H9 (cell line): ENCODE results near the gene PRUNE1. TPM values are rescaled to one million over a fixed set of nuclear protein-coding genes. Genes with fewer than 3 reads are reported as not detected.

ENCODE experiments used
- DNase-seq: peaks from one replicate; pipeline ENCODE4 v3.0.0-alpha.2; 2017
- H2AFZ ChIP-seq: one replicate; pipeline ENCODE4 v1.6.1; 2013; ENCODE audit warnings: mild to moderate bottlenecking, low read length, control low read depth, moderate library complexity
- H2AK5ac ChIP-seq: 2 replicates; pipeline ENCODE4 v1.6.1; 2013; ENCODE audit warnings: low read length, control low read depth, mixed read lengths; ENCODE audit not compliant: insufficient read length
- H2BK120ac ChIP-seq: one replicate; pipeline ENCODE4 v1.6.1; 2013; ENCODE audit warnings: low read depth, mild to moderate bottlenecking, low read length, control low read depth, inconsistent platforms; ENCODE audit not compliant: poor library complexity, severe bottlenecking
- H2BK12ac ChIP-seq: 2 replicates; pipeline ENCODE4 v1.6.1; 2013; ENCODE audit warnings: low read length, control low read depth, mixed read lengths, low read depth; ENCODE audit not compliant: insufficient read length
- H2BK15ac ChIP-seq: 2 replicates; pipeline ENCODE4 v1.6.1; 2013; ENCODE audit warnings: low read depth, low read length, control low read depth
- H2BK20ac ChIP-seq: one replicate; pipeline ENCODE4 v1.6.1; 2013; ENCODE audit warnings: low read depth, mild to moderate bottlenecking, low read length, control low read depth, inconsistent platforms; ENCODE audit not compliant: poor library complexity, severe bottlenecking
- H2BK5ac ChIP-seq: 2 replicates; pipeline ENCODE4 v1.6.1; 2013; ENCODE audit warnings: low read length, control low read depth, mixed read lengths; ENCODE audit not compliant: insufficient read length
- H3K14ac ChIP-seq: 2 replicates; pipeline ENCODE4 v1.6.1; 2013; ENCODE audit warnings: low read length, control low read depth; ENCODE audit not compliant: insufficient read depth
- H3K18ac ChIP-seq: 2 replicates; pipeline ENCODE4 v1.6.1; 2013; ENCODE audit warnings: low read depth, mild to moderate bottlenecking, mixed read lengths, low read length, control low read depth; ENCODE audit not compliant: insufficient read length
- H3K23ac ChIP-seq: 2 replicates; pipeline ENCODE4 v1.6.1; 2013; ENCODE audit warnings: low read length, control low read depth, mixed read lengths, low read depth; ENCODE audit not compliant: insufficient read length
- H3K23me2 ChIP-seq: 2 replicates; pipeline ENCODE4 v1.6.1; 2013; ENCODE audit warnings: low read depth, mild to moderate bottlenecking, mixed read lengths, low read length, control low read depth; ENCODE audit not compliant: insufficient read length, poor library complexity, severe bottlenecking
- H3K27ac ChIP-seq: 2 replicates; pipeline ENCODE4 v1.5.1; 2013; ENCODE audit warnings: low read length, control low read depth, mixed read lengths, low read depth; ENCODE audit not compliant: insufficient read length
- H3K27me3 ChIP-seq: 2 replicates; pipeline ENCODE4 v1.6.1; 2013; ENCODE audit warnings: low read length, control low read depth, inconsistent platforms; ENCODE audit not compliant: insufficient read depth
- H3K4ac ChIP-seq: 2 replicates; pipeline ENCODE4 v1.6.1; 2013; ENCODE audit warnings: low read depth, mild to moderate bottlenecking, control low read depth, inconsistent platforms, low read length, moderate library complexity
- H3K4me1 ChIP-seq: 2 replicates; pipeline ENCODE4 v1.6.1; 2013; ENCODE audit warnings: low read length, control low read depth, inconsistent platforms; ENCODE audit not compliant: insufficient read depth
- H3K4me2 ChIP-seq: 2 replicates; pipeline ENCODE4 v1.6.1; 2013; ENCODE audit warnings: low read length, control low read depth, mixed read lengths; ENCODE audit not compliant: insufficient read length, insufficient read depth
- H3K56ac ChIP-seq: 2 replicates; pipeline ENCODE4 v1.6.1; 2013; ENCODE audit warnings: low read depth, mild to moderate bottlenecking, mixed read lengths, low read length, control low read depth; ENCODE audit not compliant: insufficient read length
- H3K79me1 ChIP-seq: 2 replicates; pipeline ENCODE4 v1.6.1; 2013; ENCODE audit warnings: low read depth, mild to moderate bottlenecking, moderate library complexity, low read length, control low read depth, inconsistent platforms; ENCODE audit not compliant: insufficient read depth, poor library complexity, severe bottlenecking
- H3K79me2 ChIP-seq: 2 replicates; pipeline ENCODE4 v1.6.1; 2013; ENCODE audit warnings: low read length, control low read depth, inconsistent platforms; ENCODE audit not compliant: insufficient read depth
- H3K9ac ChIP-seq: 2 replicates; pipeline ENCODE4 v1.6.1; 2013; ENCODE audit warnings: low read length, control low read depth, mixed read lengths; ENCODE audit not compliant: insufficient read length; ENCODE audit errors: extremely low read depth
- H3K9me3 ChIP-seq: one replicate; pipeline ENCODE4 v1.6.1; 2013; ENCODE audit warnings: low read depth, low read length, inconsistent platforms; ENCODE audit not compliant: control insufficient read depth
- H3T11ph ChIP-seq: one replicate; pipeline ENCODE4 v1.6.1; 2013; ENCODE audit warnings: mild to moderate bottlenecking, low read length, control low read depth, inconsistent platforms
- H4K20me1 ChIP-seq: one replicate; pipeline ENCODE4 v1.6.1; 2013; ENCODE audit not compliant: control insufficient read depth, insufficient read length, insufficient read depth
- H4K5ac ChIP-seq: 2 replicates; pipeline ENCODE4 v1.6.1; 2013; ENCODE audit warnings: low read depth, mild to moderate bottlenecking, mixed read lengths, low read length, control low read depth; ENCODE audit not compliant: insufficient read length
- H4K8ac ChIP-seq: replicated peaks from 2 replicates; pipeline ENCODE4 v1.6.1; 2013; ENCODE audit warnings: low read length, control low read depth, mixed read lengths, low read depth; ENCODE audit not compliant: insufficient read length
- H4K91ac ChIP-seq: 2 replicates; pipeline ENCODE4 v1.6.1; 2013; ENCODE audit warnings: low read depth, mild to moderate bottlenecking, moderate library complexity, mixed read lengths, low read length, control low read depth; ENCODE audit not compliant: insufficient read length
- H3K27ac Mint-ChIP-seq, 3 experiments: 2 replicates in 2 of 3; 3 replicates in 1 of 3; pipeline ENCODE4 v1.8.0; 2020 to 2021; ENCODE audit warnings: mixed read lengths in 3 of 3, mild to moderate bottlenecking in 1 of 3, moderate library complexity in 1 of 3
- H3K27me3 Mint-ChIP-seq: 2 replicates; pipeline ENCODE4 v1.8.0; 2021; ENCODE audit warnings: low read depth, mild to moderate bottlenecking, moderate library complexity, mixed read lengths
- H3K36me3 Mint-ChIP-seq, 3 experiments: 2 replicates in 2 of 3; 3 replicates in 1 of 3; pipeline ENCODE4 v1.8.0; 2020 to 2021; ENCODE audit warnings: low read depth in 3 of 3, mixed read lengths in 3 of 3; ENCODE audit not compliant: insufficient read depth in 1 of 3
- H3K4me1 Mint-ChIP-seq, 2 experiments: 2 replicates each; pipeline ENCODE4 v1.8.0; 2020; ENCODE audit warnings: mixed read lengths in 2 of 2
- H3K4me3 Mint-ChIP-seq, 2 experiments: 2 replicates in 1 of 2; 3 replicates in 1 of 2; pipeline ENCODE4 v1.8.0; 2020 to 2021; ENCODE audit warnings: mild to moderate bottlenecking in 2 of 2, mixed read lengths in 2 of 2, moderate library complexity in 1 of 2
- H3K9me3 Mint-ChIP-seq, 2 experiments: 2 replicates in 1 of 2; 3 replicates in 1 of 2; pipeline ENCODE4 v1.8.0; 2020; ENCODE audit warnings: mild to moderate bottlenecking in 2 of 2, mixed read lengths in 2 of 2, moderate library complexity in 1 of 2
- WGBS: extraction: QIAGEN DNeasy Blood & Tissue Kit; methylation state at CpG from one replicate; pipeline ENCODE4 v1.1.7; 2013; ENCODE audit warnings: missing lambda C conversion rate, low lambda C conversion rate, mixed read lengths; ENCODE audit not compliant: insufficient read length; ENCODE audit errors: extremely low coverage; 5-methylcytosine and 5-hydroxymethylcytosine counted together
- total RNA-seq: library from RNA; stranded (reverse); gene quantifications from 2 replicates; pipeline ENCODE4 v1.2.1, GENCODE V29; 2021
- TF ChIP-seq, protein P1 (sequence below): fragments of 200-600 bp; sonication (generic); conservative IDR thresholded peaks from 3 replicates; pipeline ENCODE4 v1.8.0; 2021; ENCODE audit warnings: antibody characterized with exemption, mild to moderate bottlenecking

Gene PRUNE1
- total RNA-seq, 1 experiment from 2014 or later = 22.3 TPM

DNA sequence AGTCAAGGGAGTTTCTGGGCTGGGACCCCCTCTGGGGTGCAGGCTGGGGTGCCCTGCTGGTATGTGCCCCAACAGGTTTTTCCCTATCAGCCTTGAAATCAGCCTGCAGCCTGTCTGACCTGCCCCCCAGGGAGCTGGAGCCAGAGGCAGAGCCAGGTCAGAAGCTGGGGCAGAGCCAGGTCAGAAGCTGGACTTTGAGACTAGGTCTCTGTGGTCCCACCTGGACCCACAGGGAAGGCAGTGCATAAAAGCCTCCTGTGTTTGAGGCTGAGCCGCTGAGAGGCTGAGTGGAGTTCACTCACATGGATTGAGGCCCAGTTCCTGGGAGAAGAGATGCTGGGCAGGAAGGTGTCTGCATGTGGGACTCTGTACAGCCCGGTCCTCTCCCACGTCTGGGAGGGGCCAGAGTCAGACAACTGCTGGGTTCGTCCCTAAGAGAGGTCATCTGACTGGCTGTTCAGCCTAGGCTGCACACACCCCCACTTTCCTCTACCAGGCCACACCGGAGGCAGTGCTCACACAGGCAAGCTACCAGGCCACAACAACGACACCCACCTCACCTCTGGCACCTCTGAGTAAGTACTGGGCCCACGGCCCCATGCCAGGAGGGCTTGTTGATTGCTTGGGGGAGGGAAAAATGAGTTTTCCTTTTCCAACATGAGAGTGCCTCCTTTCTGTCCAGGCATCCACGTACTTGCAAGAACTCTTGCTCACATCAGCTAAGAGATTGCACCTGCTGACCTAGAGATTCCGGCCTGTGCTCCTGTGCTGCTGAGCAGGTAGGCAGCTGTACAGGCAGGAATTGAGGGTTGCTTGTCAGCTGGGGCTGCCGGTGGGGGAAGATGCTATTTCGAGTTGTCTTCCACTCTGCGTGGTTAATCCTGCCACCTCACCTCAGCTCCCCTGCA is 26.2 kb upstream of the PRUNE1 start, which contains the start of gene ANXA9:
ANXA9 (plus strand) TSS at position 488 of the 908 bp plus-strand sequence. CDS start 814 bp downstream, outside the sequence.
- no peak within 1 kb of the TSS for H2BK20ac ChIP-seq
- no peak within 1 kb of the TSS for H3K9ac ChIP-seq
- H3T11ph ChIP-seq = no peak within 1 kb of the TSS
- H4K5ac ChIP-seq = no peak within 1 kb of the TSS
- Mint-ChIP-seq H3K4me1 (peaks cover 35 to 41% of the 10 kb centered on the region in 2 experiments), H3K9me3 (no peaks in the 10 kb centered on the region), H3K36me3 (no peaks in the 10 kb centered on the region), H3K27ac (peak within 1 kb of the TSS; percentile 63 to 91 (median 83); a peak in 6 of 7 replicates), H3K27me3 (no peaks in the 10 kb centered on the region), H3K4me3 (peak within 1 kb of the TSS in 1 of 2 experiments; percentile 5; a peak in 3 of 5 replicates)
- H3K27ac ChIP-seq = no peak within 1 kb of the TSS
- no peak within 1 kb of the TSS for H3K23ac ChIP-seq
- H3K4ac ChIP-seq = no peak within 1 kb of the TSS; the same call in 1 of the 2 replicates
- H3K9me3 ChIP-seq = no peaks in the 10 kb centered on the region
- peak within 1 kb of the TSS; percentile 68 for H3K18ac ChIP-seq
- H4K20me1 ChIP-seq = no peaks in the 10 kb centered on the region
- no peaks in the 10 kb centered on the region for H3K79me2 ChIP-seq
- no peak within 1 kb of the TSS for H4K8ac ChIP-seq
- H2BK12ac ChIP-seq = no peak within 1 kb of the TSS
- peak within 1 kb of the TSS; percentile 69; the same call in 1 of the 2 replicates for H2BK15ac ChIP-seq
- H3K27me3 ChIP-seq = no peaks in the 10 kb centered on the region
- no peak within 1 kb of the TSS for H3K56ac ChIP-seq
- peak within 1 kb of the TSS; percentile 32 for H3K4me2 ChIP-seq
- H2AK5ac ChIP-seq = no peak within 1 kb of the TSS
- H3K23me2 ChIP-seq = no peaks in the 10 kb centered on the region
- no peak within 1 kb of the TSS for H4K91ac ChIP-seq
- no CpG with 5 or more reads among the region's 12 CpGs for WGBS
- TF ChIP-seq, protein P1, sequence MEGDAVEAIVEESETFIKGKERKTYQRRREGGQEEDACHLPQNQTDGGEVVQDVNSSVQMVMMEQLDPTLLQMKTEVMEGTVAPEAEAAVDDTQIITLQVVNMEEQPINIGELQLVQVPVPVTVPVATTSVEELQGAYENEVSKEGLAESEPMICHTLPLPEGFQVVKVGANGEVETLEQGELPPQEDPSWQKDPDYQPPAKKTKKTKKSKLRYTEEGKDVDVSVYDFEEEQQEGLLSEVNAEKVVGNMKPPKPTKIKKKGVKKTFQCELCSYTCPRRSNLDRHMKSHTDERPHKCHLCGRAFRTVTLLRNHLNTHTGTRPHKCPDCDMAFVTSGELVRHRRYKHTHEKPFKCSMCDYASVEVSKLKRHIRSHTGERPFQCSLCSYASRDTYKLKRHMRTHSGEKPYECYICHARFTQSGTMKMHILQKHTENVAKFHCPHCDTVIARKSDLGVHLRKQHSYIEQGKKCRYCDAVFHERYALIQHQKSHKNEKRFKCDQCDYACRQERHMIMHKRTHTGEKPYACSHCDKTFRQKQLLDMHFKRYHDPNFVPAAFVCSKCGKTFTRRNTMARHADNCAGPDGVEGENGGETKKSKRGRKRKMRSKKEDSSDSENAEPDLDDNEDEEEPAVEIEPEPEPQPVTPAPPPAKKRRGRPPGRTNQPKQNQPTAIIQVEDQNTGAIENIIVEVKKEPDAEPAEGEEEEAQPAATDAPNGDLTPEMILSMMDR = no peak
- peaks cover 16% of the 10 kb centered on the region; the same call in 1 of the 2 replicates for H3K4me1 ChIP-seq
- H2BK5ac ChIP-seq = no peak within 1 kb of the TSS
- DNase-seq = no peak
- no peak within 1 kb of the TSS for H2BK120ac ChIP-seq
- H2AFZ ChIP-seq = no peak within 1 kb of the TSS
- H3K79me1 ChIP-seq = no peaks in the 10 kb centered on the region
- peak within 1 kb of the TSS; percentile 63 for H3K14ac ChIP-seq
